Stomach smooth muscle (tissue), 2 donors: ENCODE results near the gene HAAO.
"Not testable (repeated sequence)": the region's sequence is repeated elsewhere in the genome, so short reads cannot be mapped to it uniquely, and the experiment has no call there.

ENCODE experiments used
- H3K27ac ChIP-seq: one replicate; pipeline ENCODE4 v1.7.0; 2013; ENCODE audit warnings: mild to moderate bottlenecking, low read length, inconsistent platforms
- H3K27me3 ChIP-seq, 2 donors: one replicate each; pipeline ENCODE4 v1.7.0; 2013; ENCODE audit warnings: low read length in 2 of 2; ENCODE audit not compliant: insufficient read depth in 2 of 2, control insufficient read depth in 1 of 2
- H3K36me3 ChIP-seq, 2 donors: one replicate each; pipeline ENCODE4 v1.7.0; 2013; ENCODE audit warnings: low read length in 2 of 2; ENCODE audit not compliant: control insufficient read depth in 2 of 2, insufficient read depth in 2 of 2
- H3K4me1 ChIP-seq: one replicate; pipeline ENCODE4 v1.7.0; 2013; ENCODE audit warnings: low read length; ENCODE audit not compliant: control insufficient read depth, insufficient read depth
- H3K4me3 ChIP-seq, 2 donors: one replicate each; pipeline ENCODE4 v1.7.0; 2013; ENCODE audit warnings: low read length in 2 of 2
- H3K9ac ChIP-seq, 2 donors: one replicate each; pipeline ENCODE4 v1.7.0; 2013; ENCODE audit warnings: low read length in 2 of 2, mild to moderate bottlenecking in 1 of 2
- H3K9me3 ChIP-seq, 2 donors: one replicate each; pipeline ENCODE4 v1.7.0; 2013; ENCODE audit warnings: low read length in 2 of 2; ENCODE audit not compliant: control insufficient read depth in 2 of 2
- donor health status: healthy.
- donor health status: Pancreatic carcinoma.

HAAO gene

GRCh38 chr2:42741140-42741539 is 51.2 kb downstream of the HAAO start:
- no peak overlapping the region for H3K4me3 ChIP-seq
- H3K36me3 ChIP-seq = peaks cover 9 to 10% of the 10 kb centered on the region in 2 donors
- no peaks in the 10 kb centered on the region for H3K27me3 ChIP-seq
- no peaks in the 10 kb centered on the region for H3K4me1 ChIP-seq
- H3K27ac ChIP-seq = no peak overlapping the region
- H3K9ac ChIP-seq = no peak overlapping the region
- H3K9me3 ChIP-seq = no peaks in the 10 kb centered on the region

- H3K36me3 ChIP-seq = peaks cover 9 to 11% of the 10 kb centered on the region in 2 donors
These were observed 55.6 kb downstream of the HAAO start for GRCh38 chr2:42736598-42737322.

GRCh38 chr2:42733852-42734251 is 58.5 kb downstream of the HAAO start:
- H3K4me3 ChIP-seq = no peak overlapping the region
- no peak overlapping the region for H3K9ac ChIP-seq
- H3K9me3 ChIP-seq = no peaks in the 10 kb centered on the region
- H3K27ac ChIP-seq = no peak overlapping the region
- no peaks in the 10 kb centered on the region for H3K4me1 ChIP-seq
- peaks cover 5 to 11% of the 10 kb centered on the region in 2 donors for H3K36me3 ChIP-seq
- H3K27me3 ChIP-seq = no peaks in the 10 kb centered on the region

More at GRCh38 chr2:42736598-42737322, 55.6 kb downstream of the HAAO start:
- no peaks in the 10 kb centered on the region for H3K27me3 ChIP-seq
- H3K9ac ChIP-seq = no peak overlapping the region
- H3K4me1 ChIP-seq = no peaks in the 10 kb centered on the region
- no peaks in the 10 kb centered on the region for H3K9me3 ChIP-seq
- no peak overlapping the region for H3K27ac ChIP-seq
- H3K4me3 ChIP-seq = no peak overlapping the region

GRCh38 chr2:42731316-42731715 is 61.1 kb downstream of the HAAO start:
- not testable (repeated sequence) for H3K27ac ChIP-seq, H3K9me3 ChIP-seq, H3K4me3 ChIP-seq, H3K4me1 ChIP-seq, H3K36me3 ChIP-seq, H3K27me3 ChIP-seq, H3K9ac ChIP-seq

GRCh38 chr2:42726680-42727079 is 65.7 kb downstream of the HAAO start:
- H3K27me3 ChIP-seq = no peaks in the 10 kb centered on the region
- H3K27ac ChIP-seq = no peak overlapping the region
- H3K4me1 ChIP-seq = peaks cover 6% of the 10 kb centered on the region
- no peaks in the 10 kb centered on the region for H3K9me3 ChIP-seq
- H3K9ac ChIP-seq = no peak overlapping the region
- no peak overlapping the region for H3K4me3 ChIP-seq
- H3K36me3 ChIP-seq = peaks cover 0 to 6% of the 10 kb centered on the region in 2 donors

- Histone ChIP-seq H3K9me3 (no peaks in the 10 kb centered on the region), H3K9ac (no peak overlapping the region), H3K27me3 (no peaks in the 10 kb centered on the region)
These were observed 66.7 kb downstream of the HAAO start for GRCh38 chr2:42725657-42726056.

GRCh38 chr2:42724886-42725285 is 67.5 kb downstream of the HAAO start:
- Histone ChIP-seq H3K27me3 (no peaks in the 10 kb centered on the region), H3K4me1 (peaks cover 6% of the 10 kb centered on the region), H3K36me3 (peaks cover 0 to 6% of the 10 kb centered on the region in 2 donors), H3K9ac (no peak overlapping the region), H3K9me3 (no peaks in the 10 kb centered on the region), H3K27ac (no peak overlapping the region), H3K4me3 (no peak overlapping the region)

More at GRCh38 chr2:42725657-42726056, 66.7 kb downstream of the HAAO start:
- Histone ChIP-seq H3K36me3 (peaks cover 0 to 6% of the 10 kb centered on the region in 2 donors), H3K4me1 (peaks cover 6% of the 10 kb centered on the region), H3K4me3 (no peak overlapping the region), H3K27ac (no peak overlapping the region)

GRCh38 chr2:42723465-42723864 is 68.9 kb downstream of the HAAO start:
- Histone ChIP-seq H3K27me3 (no peaks in the 10 kb centered on the region), H3K9me3 (no peaks in the 10 kb centered on the region), H3K9ac (no peak overlapping the region), H3K27ac (no peak overlapping the region), H3K36me3 (peaks cover 0 to 6% of the 10 kb centered on the region in 2 donors), H3K4me1 (peaks cover 6% of the 10 kb centered on the region), H3K4me3 (no peak overlapping the region)

- Histone ChIP-seq H3K27ac (peak overlapping the region; percentile 7), H3K9me3 (no peaks in the 10 kb centered on the region), H3K27me3 (no peaks in the 10 kb centered on the region), H3K9ac (no peak overlapping the region), H3K4me1 (peaks cover 6% of the 10 kb centered on the region), H3K4me3 (peak overlapping the region in 1 of 2 donors; percentile 17), H3K36me3 (peaks cover 0 to 6% of the 10 kb centered on the region in 2 donors)
These were observed 69.8 kb downstream of the HAAO start for GRCh38 chr2:42722320-42723190.

- peaks cover 6% of the 10 kb centered on the region for H3K4me1 ChIP-seq
- H3K4me3 ChIP-seq = no peak overlapping the region
- no peaks in the 10 kb centered on the region for H3K27me3 ChIP-seq
- no peaks in the 10 kb centered on the region for H3K9me3 ChIP-seq
- no peak overlapping the region for H3K9ac ChIP-seq
- H3K36me3 ChIP-seq = peaks cover 0 to 2% of the 10 kb centered on the region in 2 donors
- H3K27ac ChIP-seq = no peak overlapping the region
These were observed 70.5 kb downstream of the HAAO start for GRCh38 chr2:42721898-42722297.
